Measurements from ENCODE around the gene CELSR2. TPM values are rescaled to one million over a fixed set of nuclear protein-coding genes. Genes with fewer than 3 reads are reported as not detected.

CELSR2 gene
- total and polyA plus RNA-seq, 2 of the 8 experiments (the other 6 are each of a cell fraction or from before 2014, with no cell fraction given): 12.0 to 27.7 TPM

GRCh38 chr1:109279615-109280278, 30.4 kb downstream of the CELSR2 start:
- H2AFZ ChIP-seq (ENCODE audit: low read length): no peak overlapping the region
- H3K36me3 ChIP-seq (ENCODE audit: control insufficient read depth in 2 of 4, insufficient read depth in 4 of 4, low read length in 3 of 4): peaks cover 10 to 22% (median 16%) of the 10 kb centered on the region in 4 experiments; a peak in 6 of 8 replicates
- ChIA-PET CTCF (ENCODE audit: partially characterized antibody) (interaction anchor here (0.6 to 5.2 kb wide), 13 partner anchors 15 to 253 kb away, joined by 3 to 113 read pairs (median 5); partner anchors contain the start of genes MYBPHL and SORT1), POLR2A (ENCODE audit: partially characterized antibody) (interaction anchor here (0.8 to 2.9 kb wide), 3 partner anchors 30 to 121 kb away, joined by 3 to 16 read pairs (median 7); partner anchors contain the start of genes CELSR2 and SORT1)
- no peak overlapping the region for H3K4me2 ChIP-seq (ENCODE audit: insufficient read depth in 1 of 2, low read depth in 2 of 2, low read length in 2 of 2)
- no peak overlapping the region for H3K14ac ChIP-seq (ENCODE audit: insufficient read length)
- no peak overlapping the region for H2AK5ac ChIP-seq (ENCODE audit: low read depth, low read length)
- no peak overlapping the region for H3K18ac ChIP-seq (ENCODE audit: extremely low read depth, low read length)
- H3K23ac ChIP-seq (ENCODE audit: insufficient read length): no peak overlapping the region
- no peaks in the 10 kb centered on the region for H3K9me3 ChIP-seq (ENCODE audit: insufficient read depth in 2 of 2, low read depth in 1 of 2, low read length in 1 of 2)
- H3K56ac ChIP-seq (replicated peaks; ENCODE audit: insufficient read length, low read depth, low read length): no peak overlapping the region
- no peak overlapping the region for H4K91ac ChIP-seq (replicated peaks; ENCODE audit: insufficient read length, low read length)
- H2BK20ac ChIP-seq (ENCODE audit: low read length): no peak overlapping the region
- H3K4ac ChIP-seq (replicated peaks; ENCODE audit: insufficient read length, low read depth, low read length): no peak overlapping the region
- H2BK120ac ChIP-seq (replicated peaks; ENCODE audit: low read depth, low read length): no peak overlapping the region
- H3K27me3 ChIP-seq (replicated peaks in 1 of 4; ENCODE audit: control insufficient read depth in 3 of 4, extremely low read depth in 1 of 4, insufficient read depth in 3 of 4, low read length in 3 of 4): no peaks in the 10 kb centered on the region
- no peak overlapping the region; the same call in 1 of the 2 replicates for H4K8ac ChIP-seq (ENCODE audit: extremely low read depth, insufficient read depth, low read length)
- H3K4me3 ChIP-seq (ENCODE audit: extremely low read depth in 1 of 4, insufficient read depth in 2 of 4, low read depth in 3 of 4, low read length in 4 of 4): no peak overlapping the region
- no peak overlapping the region for H3K9ac ChIP-seq (replicated peaks in 1 of 4; ENCODE audit: extremely low read depth in 1 of 4, low read depth in 3 of 4, low read length in 3 of 4)
- no peaks in the 10 kb centered on the region for H4K20me1 ChIP-seq (replicated peaks in 1 of 2; ENCODE audit: control insufficient read depth in 1 of 2, insufficient read depth in 2 of 2, low read length in 2 of 2)
- FAIRE-seq (no peak), DNase-seq (ENCODE audit: low read depth in 1 of 2, low spot score in 2 of 2) (no peak)
- TF ChIP-seq POU5F1 (IDR thresholded peaks at IDR 0.05; ENCODE audit: low read depth, low read length) (no peak), SP2 (IDR thresholded peaks at IDR 0.05; ENCODE audit: low read length) (no peak), YY1 (IDR thresholded peaks at IDR 0.05; ENCODE audit: low read depth, low read length) (no peak), TEAD4 (IDR thresholded peaks at IDR 0.05; ENCODE audit: low read depth, low read length) (no peak), BCL11A (IDR thresholded peaks at IDR 0.05; ENCODE audit: low read depth in 2 of 2, low read length in 2 of 2) (no peak), CEBPB (IDR thresholded peaks at IDR 0.05; ENCODE audit: low read depth, low read length) (no peak), BRCA1 (IDR thresholded peaks at IDR 0.05; ENCODE audit: low read depth, low read length) (no peak), POLR2A (IDR thresholded peaks at IDR 0.05; ENCODE audit: control extremely low read depth in 1 of 2, low read depth in 2 of 2, low read length in 2 of 2) (no peak), ZNF274 (IDR thresholded peaks at IDR 0.05; ENCODE audit: borderline replicate concordance, extremely low read depth, low read length) (no peak), RAD21 (IDR thresholded peaks at IDR 0.05 in 1 of 2, conservative IDR thresholded peaks at IDR 0.05 in 1 of 2; ENCODE audit: low read depth in 2 of 2, low read length in 2 of 2) (no peak)
- H3K23me2 ChIP-seq (ENCODE audit: low read depth, low read length): peaks cover 12% of the 10 kb centered on the region
- peaks cover 7% of the 10 kb centered on the region for H3K79me1 ChIP-seq (ENCODE audit: low read depth, low read length)
- peaks cover 0 to 16% of the 10 kb centered on the region in 2 experiments; a peak in 3 of 4 replicates for H3K79me2 ChIP-seq (ENCODE audit: control insufficient read depth in 1 of 2, insufficient read depth in 2 of 2, low read length in 2 of 2)
- 92% methylated on average over 5 of the region's 5 CpGs; no CpG with 5 or more reads in 1 of the 2 experiments for WGBS, 2 experiments (ENCODE audit: extremely low coverage in 1 of 2, insufficient coverage in 1 of 2, insufficient read length in 1 of 2, insufficient replicate concordance in 2 of 2, low coverage in 1 of 2, low lambda C conversion rate in 2 of 2, missing lambda C conversion rate in 1 of 2)
- no peak overlapping the region for H4K5ac ChIP-seq (ENCODE audit: insufficient read length, low read depth, low read length)
- no peak overlapping the region for H2BK5ac ChIP-seq (ENCODE audit: low read depth, low read length)
- H3K27ac ChIP-seq (ENCODE audit: low read depth, low read length): no peak overlapping the region
- peaks cover 10 to 16% (median 11%) of the 10 kb centered on the region in 4 experiments for H3K4me1 ChIP-seq (replicated peaks in 1 of 4; ENCODE audit: control insufficient read depth in 3 of 4, insufficient read depth in 4 of 4, low read length in 3 of 4)
- no peak overlapping the region for H2BK15ac ChIP-seq (ENCODE audit: low read length)
- H2BK12ac ChIP-seq (ENCODE audit: low read depth, low read length): no peak overlapping the region

All from H1 (cell line).